HepG2 (cell line): ENCODE measurements around the gene RASSF7. TPM values are rescaled to one million over a fixed set of nuclear protein-coding genes. Genes with fewer than 3 reads are reported as not detected.

Experiments used
- CENPT ChIP-seq: sonication (generic); formaldehyde crosslinking; IDR thresholded peaks from 2 replicates; pipeline ENCODE4 v1.8.0; 2022; ENCODE audit warnings: low read depth, mild to moderate bottlenecking, moderate library complexity, missing genetic modification reagents
- ETV5 ChIP-seq: IDR thresholded peaks from 2 replicates; pipeline ENCODE4 v1.6.1; 2018; ENCODE audit warnings: missing biosample characterization, missing genetic modification reagents, inconsistent platforms, borderline replicate concordance
- EZH2 ChIP-seq: conservative IDR thresholded peaks from 2 replicates; pipeline ENCODE4 v1.6.1; 2012; ENCODE audit warnings: mild to moderate bottlenecking, low read depth, low read length, moderate library complexity
- HES4 ChIP-seq: sonication (generic); formaldehyde crosslinking; IDR thresholded peaks from 2 replicates; pipeline ENCODE4 v1.9.0; 2021; ENCODE audit warnings: mild to moderate bottlenecking, missing genetic modification reagents, borderline replicate concordance
- HNF1A ChIP-seq, 2 experiments: sonication (generic) in 1 of 2; formaldehyde crosslinking in 1 of 2; IDR thresholded peaks; 2 replicates each; pipeline versions ENCODE4 v1.4.0 to v1.6.1; 2016 to 2020; ENCODE audit warnings: borderline replicate concordance in 1 of 2, low read depth in 1 of 2, mild to moderate bottlenecking in 1 of 2, missing genetic modification reagents in 1 of 2
- HNRNPH1 ChIP-seq: fragments of 200-400 bp; formaldehyde crosslinking; optimal IDR thresholded peaks from 2 replicates; pipeline ENCODE3; 2017; ENCODE audit warnings: mild to moderate bottlenecking, low read depth, low read length
- KLF13 ChIP-seq: sonication (generic); formaldehyde crosslinking; IDR thresholded peaks from 2 replicates; pipeline ENCODE4 v1.4.0; 2020; ENCODE audit warnings: mild to moderate bottlenecking, missing genetic modification reagents
- MTA1 ChIP-seq: sonication (generic); formaldehyde crosslinking; IDR thresholded peaks from 2 replicates; pipeline ENCODE4 v1.4.0; 2020; ENCODE audit warnings: missing genetic modification reagents, mild to moderate bottlenecking, borderline replicate concordance
- PRMT3 ChIP-seq: sonication (generic); formaldehyde crosslinking; IDR thresholded peaks from 2 replicates; pipeline ENCODE4 v1.8.1; 2022; ENCODE audit warnings: low read depth, mild to moderate bottlenecking, moderate library complexity, missing genetic modification reagents, borderline replicate concordance
- TOE1 ChIP-seq: sonication (generic); formaldehyde crosslinking; IDR thresholded peaks from 2 replicates; pipeline ENCODE4 v1.4.0; 2020; ENCODE audit warnings: mild to moderate bottlenecking, missing genetic modification reagents
- U2AF1 ChIP-seq: fragments of 200-400 bp; formaldehyde crosslinking; optimal IDR thresholded peaks from 2 replicates; pipeline ENCODE3; 2017; ENCODE audit warnings: mild to moderate bottlenecking, low read depth, low read length
- ZBTB38 ChIP-seq: sonication (generic); formaldehyde crosslinking; IDR thresholded peaks from 2 replicates; pipeline ENCODE4 v1.5.1; 2020; ENCODE audit warnings: mild to moderate bottlenecking, missing genetic modification reagents
- ZIK1 ChIP-seq: sonication (generic); formaldehyde crosslinking; IDR thresholded peaks from 2 replicates; pipeline ENCODE4 v1.5.0; 2020; ENCODE audit warnings: mild to moderate bottlenecking, low read depth, missing genetic modification reagents, borderline replicate concordance
- ZKSCAN8 ChIP-seq: IDR thresholded peaks from 2 replicates; pipeline ENCODE4 v1.6.1; 2016; ENCODE audit warnings: borderline replicate concordance, missing genetic modification reagents, missing compliant biosample characterization
- ZNF180 ChIP-seq: sonication (generic); formaldehyde crosslinking; IDR thresholded peaks from 2 replicates; pipeline ENCODE4 v1.4.0; 2020; ENCODE audit warnings: low read depth, missing genetic modification reagents, borderline replicate concordance
- ZNF337 ChIP-seq: sonication (generic); formaldehyde crosslinking; IDR thresholded peaks from 2 replicates; pipeline ENCODE4 v1.5.1; 2020; ENCODE audit warnings: missing genetic modification reagents, low read depth, mild to moderate bottlenecking, borderline replicate concordance
- ZNF354B ChIP-seq: sonication (generic); formaldehyde crosslinking; IDR thresholded peaks from 2 replicates; pipeline ENCODE4 v1.8.0; 2022; ENCODE audit warnings: mild to moderate bottlenecking, missing genetic modification reagents
- ZNF549 ChIP-seq: sonication (generic); formaldehyde crosslinking; IDR thresholded peaks from 2 replicates; pipeline ENCODE4 v1.5.0; 2020; ENCODE audit warnings: missing genetic modification reagents
- ZNF772 ChIP-seq: sonication (generic); formaldehyde crosslinking; IDR thresholded peaks from 2 replicates; pipeline ENCODE4 v1.5.0; 2020; ENCODE audit warnings: mild to moderate bottlenecking, missing genetic modification reagents
- ZSCAN30 ChIP-seq: sonication (generic); formaldehyde crosslinking; IDR thresholded peaks from 2 replicates; pipeline ENCODE4 v1.5.0; 2020; ENCODE audit warnings: mild to moderate bottlenecking, missing genetic modification reagents
- polyA plus RNA-seq, 8 experiments: library from polyadenylated mRNA; depleted of rRNA in 3 of 8; stranded (reverse) in 7 of 8; unstranded in 1 of 8; fragments of >200 nt; fragmentation: Illumina TruSeq in 4 of 8; extraction: Trizol in 4 of 8; gene quantifications; 2 replicates each; pipeline versions ENCODE4 v1.2.1 to v1.2.3, GENCODE V29; 2011 to 2016; ENCODE audit warnings: low read depth in 4 of 8, missing spikeins in 1 of 8, mixed read lengths in 1 of 8; ENCODE audit not compliant: insufficient read depth in 1 of 8
- total RNA-seq, 5 experiments: library from RNA; depleted of rRNA; stranded (reverse); fragments of >200 nt; fragmentation: Illumina TruSeq; extraction: Trizol; gene quantifications; 2 replicates each; pipeline ENCODE4 v1.2.3, GENCODE V29; 2016; ENCODE audit warnings: low read depth in 1 of 5
- TF ChIP-seq, protein P1 (sequence below): IDR thresholded peaks from 2 replicates; pipeline ENCODE4 v1.6.1; 2016
- TF ChIP-seq, protein P2 (sequence below): sonication (generic); formaldehyde crosslinking; IDR thresholded peaks from 2 replicates; pipeline ENCODE4 v1.4.0; 2020; ENCODE audit warnings: missing genetic modification reagents, mild to moderate bottlenecking, borderline replicate concordance

Gene RASSF7
- total and polyA plus RNA-seq, 2 of the 13 experiments (the other 11 are each of a cell fraction or from before 2014, with no cell fraction given): 20.2 to 28.6 TPM

- TF ChIP-seq ZBTB38 (CRISPR knock-in tag) (0 out of 2 replicates have a peak, but pooled peaks have one; percentile 4), ZKSCAN8 (no peak), TOE1 (no peak), U2AF1 (no peak), ZNF354B (no peak), HNF1A (IDR thresholded peaks at IDR 0.05; ENCODE audit: low read depth) (no peak), HNF1A (CRISPR knock-in tag; IDR thresholded peaks at IDR 0.05; ENCODE audit: borderline replicate concordance) (no peak), ZNF772 (CRISPR knock-in tag) (no peak), HNRNPH1 (no peak), PRMT3 (CRISPR knock-in tag) (no peak), ZSCAN30 (no peak), ZNF180 (no peak), HES4 (CRISPR knock-in tag) (no peak), CENPT (no peak), KLF13 (CRISPR knock-in tag) (no peak), ZIK1 (CRISPR knock-in tag) (0 out of 2 replicates have a peak, but pooled peaks have one; percentile 16), ZNF337 (0 out of 2 replicates have a peak, but pooled peaks have one; percentile 15), EZH2 (no peak), ZNF549 (CRISPR knock-in tag) (no peak), MTA1 (CRISPR knock-in tag) (0 out of 2 replicates have a peak, but pooled peaks have one; percentile 42), ETV5 (CRISPR knock-in tag) (no peak)
- TF ChIP-seq, protein P1, sequence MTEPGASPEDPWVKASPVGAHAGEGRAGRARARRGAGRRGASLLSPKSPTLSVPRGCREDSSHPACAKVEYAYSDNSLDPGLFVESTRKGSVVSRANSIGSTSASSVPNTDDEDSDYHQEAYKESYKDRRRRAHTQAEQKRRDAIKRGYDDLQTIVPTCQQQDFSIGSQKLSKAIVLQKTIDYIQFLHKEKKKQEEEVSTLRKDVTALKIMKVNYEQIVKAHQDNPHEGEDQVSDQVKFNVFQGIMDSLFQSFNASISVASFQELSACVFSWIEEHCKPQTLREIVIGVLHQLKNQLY (CRISPR knock-in tag): no peak
- TF ChIP-seq, protein P2, sequence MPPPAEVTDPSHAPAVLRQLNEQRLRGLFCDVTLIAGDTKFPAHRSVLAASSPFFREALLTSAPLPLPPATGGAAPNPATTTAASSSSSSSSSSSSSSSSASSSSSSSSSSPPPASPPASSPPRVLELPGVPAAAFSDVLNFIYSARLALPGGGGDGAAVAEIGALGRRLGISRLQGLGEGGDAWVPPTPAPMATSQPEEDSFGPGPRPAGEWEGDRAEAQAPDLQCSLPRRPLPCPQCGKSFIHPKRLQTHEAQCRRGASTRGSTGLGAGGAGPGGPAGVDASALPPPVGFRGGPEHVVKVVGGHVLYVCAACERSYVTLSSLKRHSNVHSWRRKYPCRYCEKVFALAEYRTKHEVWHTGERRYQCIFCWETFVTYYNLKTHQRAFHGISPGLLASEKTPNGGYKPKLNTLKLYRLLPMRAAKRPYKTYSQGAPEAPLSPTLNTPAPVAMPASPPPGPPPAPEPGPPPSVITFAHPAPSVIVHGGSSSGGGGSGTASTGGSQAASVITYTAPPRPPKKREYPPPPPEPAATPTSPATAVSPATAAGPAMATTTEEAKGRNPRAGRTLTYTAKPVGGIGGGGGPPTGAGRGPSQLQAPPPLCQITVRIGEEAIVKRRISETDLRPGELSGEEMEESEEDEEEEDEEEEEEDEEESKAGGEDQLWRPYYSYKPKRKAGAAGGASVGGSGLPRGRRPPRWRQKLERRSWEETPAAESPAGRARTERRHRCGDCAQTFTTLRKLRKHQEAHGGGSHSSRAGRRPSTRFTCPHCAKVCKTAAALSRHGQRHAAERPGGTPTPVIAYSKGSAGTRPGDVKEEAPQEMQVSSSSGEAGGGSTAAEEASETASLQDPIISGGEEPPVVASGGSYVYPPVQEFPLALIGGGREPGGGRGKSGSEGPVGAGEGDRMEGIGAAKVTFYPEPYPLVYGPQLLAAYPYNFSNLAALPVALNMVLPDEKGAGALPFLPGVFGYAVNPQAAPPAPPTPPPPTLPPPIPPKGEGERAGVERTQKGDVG (CRISPR knock-in tag): no peak
Measured at GRCh38 chr11:575313-575995, 14.7 kb downstream of the RASSF7 start (continued).
